ENCODE measurements around the gene VPS26B.
A peak's percentile ranks its signal among the peaks of the same experiment; 100 is the strongest.
"Not testable (repeated sequence)": the region's sequence is repeated elsewhere in the genome, so short reads cannot be mapped to it uniquely, and the experiment has no call there.

The VPS26B gene

GRCh38 chr11:134233729-134234179 is 9.3 kb downstream of the VPS26B start:
- DNase-seq, result no peak

GRCh38 chr11:134235399-134235798 is 10.9 kb downstream of the VPS26B start:
- DNase-seq, result no peak

- DNase-seq, result no peak
Observed at GRCh38 chr11:134236834-134237556, 12.5 kb downstream of the VPS26B start.

- no peak for DNase-seq
Observed at GRCh38 chr11:134237557-134237922, 13.1 kb downstream of the VPS26B start.

GRCh38 chr11:134238956-134239355 is 14.5 kb downstream of the VPS26B start:
- DNase-seq, result no peak

GRCh38 chr11:134240592-134240991 is 16.1 kb downstream of the VPS26B start:
- DNase-seq, result no peak

- no peak for DNase-seq
Observed at GRCh38 chr11:134242376-134242775, 17.9 kb downstream of the VPS26B start.

- DNase-seq, result no peak
Observed at GRCh38 chr11:134243913-134244312, 19.4 kb downstream of the VPS26B start.

- DNase-seq, result no peak
Observed at GRCh38 chr11:134244593-134244992, 20.1 kb downstream of the VPS26B start.

GRCh38 chr11:134245434-134245833 is 21.0 kb downstream of the VPS26B start:
- no peak for DNase-seq

GRCh38 chr11:134246100-134246499 is 21.6 kb downstream of the VPS26B start:
- no peak for DNase-seq

- no peak for DNase-seq
Observed at GRCh38 chr11:134246678-134247077, 22.2 kb downstream of the VPS26B start.

- DNase-seq, result no peak
Observed at GRCh38 chr11:134248910-134249480, 24.5 kb downstream of the VPS26B start.

- DNase-seq, result no peak
Observed at GRCh38 chr11:134250246-134250645, 25.8 kb downstream of the VPS26B start.

GRCh38 chr11:134250675-134251074 is 26.2 kb downstream of the VPS26B start:
- DNase-seq, result no peak

- DNase-seq, result peak; percentile 21
Observed at GRCh38 chr11:134252346-134253187, 28.1 kb downstream of the VPS26B start.

GRCh38 chr11:134253188-134253993 is 28.9 kb downstream of the VPS26B start, which contains the start of the genes ACAD8 and THYN1:
ACAD8 (plus strand) TSS chr11:134253568; CDS start chr11:134253601, 33 bp downstream.
THYN1 (minus strand) TSS chr11:134253352; CDS start chr11:134252882, 470 bp downstream.
- peak; percentile 89 for DNase-seq

- DNase-seq, result no peak
Observed at GRCh38 chr11:134254433-134255183, 30.1 kb downstream of the VPS26B start.

GRCh38 chr11:134255184-134255561 is 30.7 kb downstream of the VPS26B start:
- DNase-seq, result not testable (repeated sequence)

- DNase-seq, result no peak
Observed at GRCh38 chr11:134257101-134257500, 32.6 kb downstream of the VPS26B start.

- no peak for DNase-seq
Observed at GRCh38 chr11:134258577-134258976, 34.1 kb downstream of the VPS26B start.

GRCh38 chr11:134260503-134260902 is 36.0 kb downstream of the VPS26B start:
- no peak for DNase-seq

Data from NCI-H2029 treated with DMSO at 0.1 percent for 48 hours (cell line).